ENCODE data around the gene MDP1. TPM values are rescaled to one million over a fixed set of nuclear protein-coding genes. Genes with fewer than 3 reads are reported as not detected.

The MDP1 gene
- total and polyA plus RNA-seq, 2 donors (not counting 1 experiment from before 2014, with no cell fraction given) = 14.4 to 22.1 TPM

DNA sequence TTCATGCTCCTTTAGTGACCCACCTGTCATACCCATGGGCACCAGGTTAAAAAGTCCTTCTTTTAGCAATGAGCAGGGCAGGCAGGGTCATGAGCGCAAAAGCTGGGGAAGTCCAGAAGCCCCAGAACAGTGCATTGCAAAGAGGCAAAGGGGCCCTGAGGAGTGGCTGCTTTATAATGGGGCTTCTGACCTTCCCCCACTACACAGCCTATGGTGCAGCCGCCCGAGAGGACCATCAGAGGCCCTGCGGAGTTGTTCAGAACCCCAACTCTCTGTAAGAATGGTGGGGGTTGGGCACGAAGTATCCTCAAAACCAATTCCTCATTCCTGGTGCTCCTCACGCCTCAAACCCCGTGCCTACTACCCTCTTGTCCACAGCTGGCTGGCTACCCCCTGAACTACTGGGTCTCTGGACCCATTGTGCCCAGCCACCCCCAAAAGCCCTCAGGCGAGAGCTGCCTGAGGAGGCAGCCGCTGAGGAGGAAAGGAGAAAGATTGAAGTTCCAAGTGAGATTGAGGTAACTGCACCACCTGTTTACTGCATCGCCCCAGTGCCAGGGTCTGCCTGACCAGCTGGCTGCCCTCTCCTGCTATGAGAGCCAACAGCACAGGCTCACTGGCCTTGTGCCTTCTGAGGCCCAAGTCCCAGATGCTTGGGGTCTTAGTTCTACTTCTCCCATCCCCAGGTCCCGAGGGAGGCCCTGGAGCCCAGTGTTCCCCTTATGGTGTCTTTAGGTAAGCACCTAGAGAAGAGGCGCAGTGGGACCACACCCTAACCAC, 37.3 kb downstream of the MDP1 start:
- Histone ChIP-seq H3K9ac (ENCODE audit: insufficient read depth, low read length) (no peak overlapping the region), H3K4me2 (ENCODE audit: extremely low read depth, insufficient read depth, low read length) (no peak overlapping the region), H3K4me3 (replicated peaks in 1 of 4; ENCODE audit: control extremely low read depth in 1 of 4, insufficient read depth in 1 of 4, low read depth in 3 of 4, low read length in 4 of 4) (no peak overlapping the region), H4K20me1 (ENCODE audit: control insufficient read depth, extremely low read depth, insufficient read depth, low read length) (no peaks in the 10 kb centered on the region), H3K27ac (ENCODE audit: insufficient read depth, low read length) (no peak overlapping the region), H3K4me1 (ENCODE audit: control insufficient read depth, extremely low read depth, insufficient read depth, low read length) (no peaks in the 10 kb centered on the region), H3K36me3 (ENCODE audit: control insufficient read depth, insufficient read depth, low read length) (peaks cover 34% of the 10 kb centered on the region), H3K79me2 (ENCODE audit: control insufficient read depth, insufficient read depth, low read length) (no peaks in the 10 kb centered on the region), H3K27me3 (ENCODE audit: control insufficient read depth, insufficient read depth, low read length) (no peaks in the 10 kb centered on the region), H2AFZ (ENCODE audit: low read length) (no peak overlapping the region), H3K9me3 (ENCODE audit: control insufficient read depth, insufficient read depth, low read depth, low read length) (no peaks in the 10 kb centered on the region)
- TF ChIP-seq, protein P1, sequence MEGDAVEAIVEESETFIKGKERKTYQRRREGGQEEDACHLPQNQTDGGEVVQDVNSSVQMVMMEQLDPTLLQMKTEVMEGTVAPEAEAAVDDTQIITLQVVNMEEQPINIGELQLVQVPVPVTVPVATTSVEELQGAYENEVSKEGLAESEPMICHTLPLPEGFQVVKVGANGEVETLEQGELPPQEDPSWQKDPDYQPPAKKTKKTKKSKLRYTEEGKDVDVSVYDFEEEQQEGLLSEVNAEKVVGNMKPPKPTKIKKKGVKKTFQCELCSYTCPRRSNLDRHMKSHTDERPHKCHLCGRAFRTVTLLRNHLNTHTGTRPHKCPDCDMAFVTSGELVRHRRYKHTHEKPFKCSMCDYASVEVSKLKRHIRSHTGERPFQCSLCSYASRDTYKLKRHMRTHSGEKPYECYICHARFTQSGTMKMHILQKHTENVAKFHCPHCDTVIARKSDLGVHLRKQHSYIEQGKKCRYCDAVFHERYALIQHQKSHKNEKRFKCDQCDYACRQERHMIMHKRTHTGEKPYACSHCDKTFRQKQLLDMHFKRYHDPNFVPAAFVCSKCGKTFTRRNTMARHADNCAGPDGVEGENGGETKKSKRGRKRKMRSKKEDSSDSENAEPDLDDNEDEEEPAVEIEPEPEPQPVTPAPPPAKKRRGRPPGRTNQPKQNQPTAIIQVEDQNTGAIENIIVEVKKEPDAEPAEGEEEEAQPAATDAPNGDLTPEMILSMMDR (conservative IDR thresholded peaks at IDR 0.05 in 1 of 2, IDR thresholded peaks at IDR 0.05 in 1 of 2; ENCODE audit: low read depth in 1 of 2, low read length in 2 of 2) = no peak
- no peak for DNase-seq (ENCODE audit: low read depth in 2 of 2)

DNA sequence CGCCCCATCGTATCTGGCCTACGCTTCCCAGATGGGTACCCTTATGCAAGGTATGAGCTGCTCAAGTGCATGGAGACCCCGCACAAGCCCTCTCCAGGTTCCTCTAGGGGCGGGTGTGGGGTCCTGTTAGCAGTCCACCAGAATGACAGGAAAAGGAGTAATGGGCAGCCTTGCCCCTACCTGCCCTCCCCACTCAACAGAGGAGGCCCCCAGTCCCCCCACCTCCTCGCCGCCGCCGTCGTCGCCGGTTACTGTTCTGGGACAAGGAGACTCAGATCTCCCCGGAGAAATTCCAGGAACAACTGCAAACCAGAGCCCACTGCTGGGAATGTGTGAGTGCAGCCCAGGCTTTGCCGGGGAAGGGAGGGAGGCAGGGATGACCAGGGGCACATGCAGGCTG, 38.0 kb downstream of the MDP1 start:
- no peak for DNase-seq (ENCODE audit: low read depth in 2 of 2)
- Histone ChIP-seq H3K9ac (ENCODE audit: insufficient read depth, low read length) (no peak overlapping the region), H3K4me1 (ENCODE audit: control insufficient read depth, extremely low read depth, insufficient read depth, low read length) (no peaks in the 10 kb centered on the region), H3K36me3 (ENCODE audit: control insufficient read depth, insufficient read depth, low read length) (peaks cover 34% of the 10 kb centered on the region), H3K27me3 (ENCODE audit: control insufficient read depth, insufficient read depth, low read length) (no peaks in the 10 kb centered on the region), H2AFZ (ENCODE audit: low read length) (no peak overlapping the region), H4K20me1 (ENCODE audit: control insufficient read depth, extremely low read depth, insufficient read depth, low read length) (no peaks in the 10 kb centered on the region), H3K4me3 (replicated peaks in 1 of 4; ENCODE audit: control extremely low read depth in 1 of 4, insufficient read depth in 1 of 4, low read depth in 3 of 4, low read length in 4 of 4) (no peak overlapping the region), H3K9me3 (ENCODE audit: control insufficient read depth, insufficient read depth, low read depth, low read length) (no peaks in the 10 kb centered on the region), H3K4me2 (ENCODE audit: extremely low read depth, insufficient read depth, low read length) (no peak overlapping the region), H3K27ac (ENCODE audit: insufficient read depth, low read length) (no peak overlapping the region), H3K79me2 (ENCODE audit: control insufficient read depth, insufficient read depth, low read length) (no peaks in the 10 kb centered on the region)
- TF ChIP-seq, protein P1 (conservative IDR thresholded peaks at IDR 0.05 in 1 of 2, IDR thresholded peaks at IDR 0.05 in 1 of 2; ENCODE audit: low read depth in 1 of 2, low read length in 2 of 2) = no peak

DNA sequence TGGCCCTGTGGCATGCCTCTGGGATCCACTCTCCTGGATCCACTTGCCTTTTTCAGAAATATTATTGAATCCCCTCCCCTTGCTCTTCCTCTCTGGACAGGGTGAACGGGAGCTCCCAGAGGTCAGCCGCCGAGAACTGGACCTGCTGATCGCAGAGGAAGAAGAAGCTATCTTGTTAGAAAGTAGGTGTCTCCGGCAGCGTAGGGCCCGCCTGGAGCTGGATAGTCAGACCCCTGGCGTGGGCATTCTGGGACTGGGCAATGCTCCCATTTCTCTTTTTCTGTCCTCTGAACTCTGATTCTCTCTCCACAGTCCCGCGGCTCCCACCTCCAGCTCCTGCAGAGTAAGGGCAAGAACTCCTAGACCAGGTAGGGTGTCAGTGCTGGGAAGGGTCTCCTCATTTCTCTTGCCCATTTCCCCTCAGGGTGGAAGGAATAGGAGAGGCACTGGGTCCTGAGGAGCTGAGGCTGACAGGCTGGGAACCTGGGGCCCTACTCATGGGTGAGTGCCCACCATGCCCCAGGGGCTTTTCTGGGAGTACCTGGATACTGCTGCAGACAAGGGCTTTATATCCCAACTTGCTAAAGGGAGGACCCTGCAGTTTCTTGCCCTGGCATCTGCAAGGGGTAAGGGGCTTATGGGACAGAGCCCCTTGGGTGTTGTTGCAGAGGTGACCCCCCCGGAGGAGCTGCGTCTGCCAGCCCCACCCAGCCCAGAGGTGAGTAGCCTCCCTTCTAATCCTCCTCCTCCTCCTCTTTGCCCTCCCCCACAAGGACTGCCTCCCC, 38.6 kb downstream of the MDP1 start:
- H3K36me3 ChIP-seq (ENCODE audit: control insufficient read depth, insufficient read depth, low read length) = peaks cover 33% of the 10 kb centered on the region
- H2AFZ ChIP-seq (ENCODE audit: low read length) = no peak overlapping the region
- DNase-seq (ENCODE audit: low read depth in 2 of 2) = no peak

More for the DNA sequence above, 38.6 kb downstream of the MDP1 start:
- Histone ChIP-seq H3K27me3 (ENCODE audit: control insufficient read depth, insufficient read depth, low read length) (no peaks in the 10 kb centered on the region), H3K4me3 (replicated peaks in 1 of 4; ENCODE audit: control extremely low read depth in 1 of 4, insufficient read depth in 1 of 4, low read depth in 3 of 4, low read length in 4 of 4) (no peak overlapping the region), H3K4me1 (ENCODE audit: control insufficient read depth, extremely low read depth, insufficient read depth, low read length) (no peaks in the 10 kb centered on the region), H3K4me2 (ENCODE audit: extremely low read depth, insufficient read depth, low read length) (no peak overlapping the region), H4K20me1 (ENCODE audit: control insufficient read depth, extremely low read depth, insufficient read depth, low read length) (no peaks in the 10 kb centered on the region), H3K9ac (ENCODE audit: insufficient read depth, low read length) (no peak overlapping the region), H3K27ac (ENCODE audit: insufficient read depth, low read length) (no peak overlapping the region), H3K9me3 (ENCODE audit: control insufficient read depth, insufficient read depth, low read depth, low read length) (no peaks in the 10 kb centered on the region), H3K79me2 (ENCODE audit: control insufficient read depth, insufficient read depth, low read length) (no peaks in the 10 kb centered on the region)
- no peak for TF ChIP-seq EZH2 (IDR thresholded peaks at IDR 0.05; ENCODE audit: low read length, missing control alignments)
- TF ChIP-seq, protein P1 (conservative IDR thresholded peaks at IDR 0.05 in 1 of 2, IDR thresholded peaks at IDR 0.05 in 1 of 2; ENCODE audit: low read depth in 1 of 2, low read length in 2 of 2) = no peak

Data from fibroblast of lung (primary cell).